NCI-H2171 (cell line): ENCODE results near the gene ARHGEF2.

Source experiments
- DNase-seq: peaks from one replicate; lab custom pipeline; 2025; lab: John Stamatoyannopoulos, UW

ARHGEF2 gene

DNA sequence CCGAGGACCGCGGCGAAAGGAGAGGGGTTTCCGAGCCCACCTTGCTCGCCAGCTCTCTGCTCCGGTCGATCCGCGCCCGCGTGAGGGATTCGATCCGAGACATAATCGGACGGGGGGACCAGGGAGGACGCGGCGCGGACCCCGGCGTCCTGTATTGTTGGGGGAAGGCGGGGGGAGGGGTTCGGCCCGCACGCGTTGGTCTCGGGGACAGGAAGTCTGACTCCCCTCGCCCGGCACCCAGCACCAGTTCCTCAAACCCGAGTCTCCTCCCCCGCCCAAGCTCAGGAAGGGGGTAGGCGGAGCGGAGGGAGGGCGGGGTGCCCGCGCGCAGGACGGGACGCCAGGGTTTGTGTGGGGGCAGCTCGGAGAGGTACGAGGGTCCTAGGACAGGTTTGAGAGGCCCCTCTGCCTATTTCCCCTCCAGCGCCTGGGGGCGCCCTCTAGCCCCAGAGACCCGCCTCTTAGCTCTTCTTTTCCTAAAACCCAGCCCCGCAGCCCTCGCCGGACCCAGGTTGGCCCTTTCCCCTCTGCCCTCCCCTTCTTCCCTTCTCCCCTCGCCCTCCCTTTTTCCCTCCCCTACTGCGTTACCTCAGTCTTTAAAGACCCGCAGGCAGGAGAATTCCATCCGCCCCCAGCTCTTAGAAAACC is at the start of gene ARHGEF2:
TSS of gene ARHGEF2 (minus strand) at position 223 of the 648 bp plus-strand sequence. CDS start at position 103, 120 bp downstream.
- DNase-seq = peak; percentile 77

DNA sequence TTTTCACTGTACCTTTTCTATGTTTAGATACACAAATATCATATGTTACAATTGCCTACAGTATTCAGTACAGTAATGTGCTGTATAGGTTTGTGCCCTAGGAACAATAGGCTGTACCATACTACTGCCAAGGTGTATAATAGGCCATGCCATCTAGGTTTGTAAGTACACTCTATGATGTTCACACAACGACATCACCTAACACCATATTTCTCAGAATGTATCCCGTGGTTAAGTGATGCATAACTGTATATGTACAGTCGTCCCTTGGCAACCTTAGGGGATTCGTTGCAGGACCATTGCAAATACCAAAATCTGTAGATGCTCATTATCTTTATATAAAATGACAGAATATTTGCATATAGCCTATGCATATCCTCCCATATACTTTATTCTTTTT is 48.2 kb upstream of the ARHGEF2 start:
- no peak for DNase-seq

DNA sequence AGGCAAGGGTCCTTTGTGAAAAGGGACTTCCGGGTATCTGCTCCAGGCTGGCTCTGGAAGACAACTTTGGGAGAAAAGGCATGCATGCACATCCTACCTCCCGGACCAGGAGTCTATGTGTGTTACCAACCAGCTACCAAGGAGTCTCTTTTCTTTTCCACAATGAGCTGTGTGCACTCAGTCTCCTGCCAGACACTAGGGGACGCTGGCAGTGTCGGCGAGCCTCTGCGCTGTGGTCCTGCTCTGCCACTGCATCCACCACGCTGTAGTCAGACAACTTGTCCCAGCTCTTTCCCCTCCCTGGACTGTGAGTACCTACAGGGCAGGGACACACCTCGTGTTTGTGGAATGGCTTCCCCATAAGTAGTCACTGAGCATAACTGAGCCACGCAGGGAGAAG is 47.5 kb upstream of the ARHGEF2 start:
- no peak for DNase-seq

DNA sequence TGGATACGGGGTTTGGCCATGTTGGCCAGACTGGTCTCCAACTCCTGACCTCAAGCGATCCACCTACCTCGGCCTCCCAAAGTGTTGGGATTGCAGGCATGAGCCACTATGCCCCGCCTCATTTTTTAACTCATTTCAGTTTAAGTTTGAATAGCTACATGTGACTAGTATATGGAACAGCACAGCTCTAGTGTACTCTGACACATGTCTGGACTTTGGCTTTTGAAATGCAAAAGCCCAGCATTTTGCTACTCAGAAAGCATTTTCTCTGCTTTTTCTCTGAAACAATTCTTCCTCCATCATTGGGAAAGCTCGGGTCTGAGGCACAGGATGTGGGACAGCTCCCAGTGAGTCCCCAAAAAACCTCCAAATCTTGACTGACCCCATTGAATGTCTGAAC is 46.5 kb upstream of the ARHGEF2 start:
- no peak for DNase-seq

DNA sequence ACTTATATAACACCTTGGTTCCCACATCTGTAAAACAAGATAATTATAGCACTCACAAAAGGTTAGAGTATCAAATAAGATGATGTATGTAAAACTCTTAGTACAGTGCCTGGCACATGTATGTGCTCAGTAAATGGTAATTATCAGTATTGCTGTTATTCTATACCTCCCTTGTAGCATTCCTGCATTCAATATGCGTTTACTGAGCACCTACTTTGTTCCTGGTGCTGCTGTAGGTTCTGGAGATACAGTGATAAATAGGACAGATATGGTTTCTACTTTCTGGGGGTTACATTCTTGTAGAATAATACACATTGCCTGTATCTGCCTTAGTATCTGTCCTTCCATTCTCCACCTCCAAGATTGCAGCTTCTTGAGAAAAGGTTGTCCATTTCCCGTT is 43.6 kb upstream of the ARHGEF2 start:
- DNase-seq = no peak

DNA sequence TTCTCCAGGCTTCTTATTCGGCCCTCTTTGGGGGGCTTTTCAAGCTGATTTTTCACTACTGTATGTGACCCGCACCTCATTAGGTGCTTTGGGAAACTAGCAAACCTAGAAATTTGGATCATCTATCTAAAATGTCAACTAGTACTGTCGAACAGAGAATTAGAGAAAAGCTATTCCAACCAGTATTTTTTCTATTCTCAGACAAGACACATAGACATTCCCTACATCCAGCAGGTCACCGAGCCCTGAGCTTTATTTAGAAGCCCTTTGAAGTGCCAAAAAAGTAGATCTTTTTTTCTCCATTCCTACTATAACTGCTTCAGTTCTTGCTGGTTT is 42.7 kb upstream of the ARHGEF2 start:
- DNase-seq = no peak

DNA sequence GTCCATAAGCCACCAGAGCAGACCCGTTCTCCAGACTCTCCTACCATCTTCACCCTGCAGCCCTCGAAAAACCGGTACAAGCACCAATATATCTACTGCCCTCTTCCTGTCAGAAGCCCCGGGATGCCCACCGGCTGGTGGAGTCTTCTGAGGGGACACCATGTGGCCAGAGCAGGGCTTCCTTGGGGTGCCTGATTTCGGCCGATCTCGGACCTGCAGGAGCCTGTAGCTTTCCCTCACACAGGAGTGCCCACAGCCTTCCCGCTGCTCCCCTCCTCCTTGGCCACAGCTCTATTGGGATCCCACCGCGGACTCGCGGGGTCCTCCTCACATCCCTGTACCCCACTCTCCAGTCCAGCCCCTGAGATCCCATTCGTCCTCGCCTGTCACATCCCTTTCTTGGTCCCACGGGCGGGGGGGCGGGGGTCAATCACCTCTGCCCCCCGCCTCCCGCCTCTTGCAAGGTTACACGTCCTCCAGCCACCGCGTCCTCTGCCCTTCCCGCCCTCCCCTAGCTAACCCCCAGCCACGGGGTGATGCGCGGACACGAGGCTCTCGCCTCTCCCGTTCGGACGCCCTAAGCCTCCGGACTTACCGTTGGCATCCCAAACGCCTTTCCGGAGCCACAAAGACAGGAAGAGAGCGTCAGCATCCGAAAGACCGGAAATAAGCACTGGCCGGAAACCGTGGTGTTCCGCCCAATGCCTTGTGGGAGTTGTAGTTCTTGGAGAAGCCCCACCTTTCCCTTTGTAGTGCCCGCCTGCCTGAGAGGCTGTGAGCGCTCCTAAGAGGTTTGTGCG is 42.1 kb upstream of the ARHGEF2 start, which contains the start of gene SSR2:
TSS of gene SSR2 (minus strand) at position 659 of the 800 bp plus-strand sequence. CDS start 784 bp downstream, outside the sequence.
- peak; percentile 80 for DNase-seq

DNA sequence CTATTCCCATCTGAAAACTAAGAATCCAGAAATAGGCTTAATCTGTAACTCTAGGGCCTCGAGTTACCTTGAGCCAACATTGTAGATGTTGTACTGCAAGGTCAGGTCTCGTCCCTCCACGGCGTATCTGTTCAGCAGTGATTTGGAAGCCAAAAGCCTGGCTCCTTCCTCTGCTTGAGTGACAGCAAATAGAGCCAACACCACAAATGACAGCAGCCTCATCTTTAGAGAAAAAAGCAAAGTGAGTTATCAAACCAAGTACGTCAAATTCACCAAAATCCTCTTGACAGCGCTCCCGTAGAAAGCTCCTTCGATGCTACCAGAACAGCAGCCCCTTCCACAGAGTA is 41.6 kb upstream of the ARHGEF2 start:
- no peak for DNase-seq

DNA sequence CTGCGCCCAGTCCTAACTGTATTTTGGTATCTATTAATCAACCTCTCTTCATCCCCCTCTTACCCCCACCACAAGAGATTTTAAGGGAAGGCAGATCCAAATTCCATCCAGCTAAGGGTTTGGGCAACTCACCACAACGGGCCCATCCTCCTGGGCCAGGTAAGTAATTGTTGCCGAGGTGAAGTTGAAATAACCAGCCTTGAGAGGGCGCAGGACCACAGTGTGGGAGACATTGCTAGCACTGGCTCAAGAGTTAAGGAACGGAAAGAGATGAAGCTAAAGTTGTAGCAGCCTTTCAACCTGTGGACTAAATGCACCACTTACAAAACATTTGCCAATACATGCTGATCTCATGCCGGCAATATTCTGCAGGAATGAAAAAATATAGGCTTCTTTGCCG is 36.5 kb upstream of the ARHGEF2 start:
- no peak for DNase-seq

DNA sequence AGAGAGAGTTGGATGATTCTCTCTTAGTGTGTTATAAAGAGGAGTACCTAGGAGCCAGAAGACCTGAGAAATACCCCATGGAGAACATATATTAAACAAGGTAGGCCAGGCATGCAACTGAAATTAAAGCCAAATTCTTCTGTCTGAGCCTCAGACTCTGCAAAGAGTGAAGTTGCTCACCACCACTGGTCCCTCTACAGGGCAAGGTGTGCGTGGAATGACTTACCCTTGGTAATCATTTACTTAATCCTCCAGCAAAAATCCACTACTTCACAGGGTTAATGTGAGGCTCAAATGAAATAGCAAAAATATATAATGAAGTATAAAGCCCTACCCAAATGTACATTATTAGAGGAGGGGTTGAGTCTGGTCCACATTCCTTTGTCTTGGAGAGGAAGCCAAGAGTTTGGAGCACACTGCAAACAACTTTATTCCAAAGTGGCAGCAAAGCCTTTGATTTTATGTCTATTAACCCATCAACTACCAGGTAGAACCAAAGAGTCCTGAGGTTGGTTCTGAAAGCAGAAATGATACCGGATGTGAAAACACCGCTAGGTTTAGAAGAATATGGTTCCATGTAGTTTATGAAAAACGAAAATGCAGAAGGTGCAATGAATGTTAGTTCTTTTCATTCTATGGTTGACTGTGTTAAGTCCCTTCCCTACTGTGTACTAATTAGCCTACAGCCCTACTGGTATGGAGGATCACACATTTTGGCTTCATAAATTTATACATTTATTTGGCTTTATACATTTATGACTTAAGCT is 33.9 kb upstream of the ARHGEF2 start:
- DNase-seq = no peak

DNA sequence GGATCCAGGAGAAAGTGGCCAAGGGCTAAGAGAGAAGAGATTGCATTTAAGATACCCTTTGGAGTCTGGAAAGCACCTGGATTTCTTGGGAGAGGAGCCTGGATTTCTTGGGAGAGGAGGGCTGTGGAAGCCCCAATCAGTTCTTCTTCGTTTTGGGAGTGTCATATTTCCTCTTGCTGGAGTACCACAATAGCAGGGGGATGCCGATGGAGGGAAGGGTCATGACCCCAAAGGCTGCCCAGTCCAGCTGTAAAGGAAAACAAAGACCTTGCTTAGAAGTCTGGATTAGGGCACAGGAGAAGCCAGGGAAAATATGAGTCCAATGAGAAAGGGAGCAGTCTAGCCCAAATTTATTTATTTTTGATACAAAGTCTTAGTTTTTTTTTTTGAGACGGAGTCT is 31.1 kb upstream of the ARHGEF2 start:
- DNase-seq = no peak

DNA sequence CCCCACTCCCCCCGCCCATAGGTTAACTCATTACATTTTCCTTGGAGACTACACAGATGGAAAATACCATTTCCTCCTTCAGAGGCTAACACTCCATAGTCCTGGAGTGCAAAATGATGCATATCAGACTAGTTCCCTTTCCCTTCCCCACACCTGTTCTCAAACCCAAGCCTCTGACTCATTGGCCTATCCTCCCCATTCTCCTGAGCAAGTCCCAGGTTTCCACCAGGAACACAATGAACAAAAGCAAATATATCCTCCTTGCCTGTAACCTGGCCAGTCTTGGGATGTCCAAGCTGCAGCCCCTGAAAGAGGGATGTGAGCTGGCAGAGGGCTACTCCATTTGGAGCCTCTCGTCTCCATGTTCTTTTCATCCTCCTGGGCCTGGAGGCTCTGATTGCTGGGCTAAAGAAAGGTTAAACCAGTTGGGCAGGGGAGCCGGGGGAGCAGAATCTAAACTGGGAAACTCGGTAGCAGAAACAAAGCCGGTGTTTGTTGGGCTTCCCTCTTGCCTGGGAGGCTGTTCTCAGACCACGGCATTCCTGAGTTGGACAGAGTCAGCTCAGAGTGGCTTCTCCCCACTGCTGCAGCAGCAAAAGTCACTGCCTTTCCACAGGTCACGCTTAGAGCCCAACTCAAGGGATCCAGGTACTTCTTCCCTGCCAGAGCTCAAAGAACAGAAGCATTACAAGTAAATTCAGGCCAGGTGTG is 28.5 kb upstream of the ARHGEF2 start:
- DNase-seq = no peak

DNA sequence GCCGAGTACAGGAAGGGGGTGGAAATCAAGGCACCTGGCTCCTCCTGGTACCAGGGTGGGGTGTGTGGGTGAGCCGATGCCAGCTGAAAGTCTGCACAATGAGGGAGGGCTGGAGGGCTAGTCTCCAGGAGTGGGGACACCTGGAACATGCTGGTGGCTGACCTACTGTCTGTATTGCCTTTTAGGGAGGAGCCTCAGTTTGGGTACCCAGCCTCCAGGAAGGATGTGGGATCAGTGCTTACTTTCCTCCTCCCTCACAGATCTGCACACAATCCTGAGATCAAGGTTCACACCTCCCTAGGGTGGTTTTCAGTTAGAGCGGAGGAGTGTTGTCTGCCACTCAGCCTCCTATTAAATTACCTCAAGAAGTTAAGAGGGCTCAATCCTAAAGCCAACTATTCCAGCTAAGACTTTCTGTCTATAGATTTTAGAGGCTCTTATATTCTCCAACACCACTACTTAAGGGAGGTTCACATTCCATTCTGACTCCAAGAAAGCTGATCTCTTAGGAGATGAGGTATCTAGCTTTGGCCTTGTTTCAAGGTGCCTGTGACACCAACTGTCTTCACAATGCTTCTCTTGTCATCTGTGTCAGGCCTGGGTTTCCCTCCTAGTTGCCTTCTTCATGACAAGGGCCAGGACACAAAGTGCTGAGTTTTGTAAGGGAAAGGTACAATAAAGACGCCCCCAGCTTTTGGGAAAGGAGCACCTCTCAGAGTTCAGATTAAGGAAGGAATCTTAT is 26.7 kb upstream of the ARHGEF2 start:
- DNase-seq = no peak

DNA sequence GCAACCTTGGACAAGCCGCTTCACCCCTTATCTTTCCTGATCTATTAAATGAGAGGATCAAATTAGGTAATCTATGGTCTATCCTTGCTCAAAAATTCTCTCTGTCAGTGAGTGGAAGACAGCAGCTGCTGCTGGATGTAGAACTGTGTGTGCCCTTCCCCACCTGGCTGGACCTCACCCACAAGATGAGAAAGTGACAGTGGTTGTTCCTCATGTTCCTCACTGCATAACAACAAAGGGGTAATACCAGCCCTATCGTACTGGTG is 25.5 kb upstream of the ARHGEF2 start:
- DNase-seq = no peak

DNA sequence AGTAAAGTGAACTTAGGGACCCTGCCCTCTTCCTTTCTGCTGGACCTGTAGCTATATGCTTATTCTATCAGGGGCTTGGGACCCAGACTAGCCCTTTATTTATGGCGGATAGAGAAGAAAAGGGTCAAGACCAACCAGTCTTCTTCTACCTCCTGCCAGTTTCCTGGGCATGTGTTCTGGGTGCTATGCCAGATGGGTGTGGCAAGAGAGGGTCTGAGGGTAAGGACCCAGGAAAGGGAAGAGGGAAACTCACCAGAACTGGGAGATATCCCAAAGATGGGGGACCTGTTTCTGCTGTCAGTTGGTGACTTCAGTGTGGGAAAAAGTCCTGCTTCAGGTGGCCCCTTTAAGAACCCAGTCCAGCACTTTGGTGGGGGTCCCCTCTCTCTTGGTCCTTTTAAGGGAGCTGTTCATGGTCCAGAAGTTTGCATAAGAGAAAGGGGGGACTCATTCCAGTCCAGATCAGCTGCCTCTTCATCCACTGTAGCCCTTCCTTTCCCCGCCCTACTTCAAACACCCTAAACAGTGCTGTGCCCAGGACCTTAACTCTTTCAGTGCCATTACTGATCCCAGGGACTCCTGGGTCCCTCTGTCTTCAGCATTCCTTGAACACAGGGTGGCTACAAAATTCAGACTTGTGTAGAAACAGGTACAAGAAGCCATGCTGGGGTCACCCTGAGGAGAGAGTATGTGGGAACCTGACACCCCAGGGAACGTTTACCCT is 24.0 kb upstream of the ARHGEF2 start:
- DNase-seq = no peak

DNA sequence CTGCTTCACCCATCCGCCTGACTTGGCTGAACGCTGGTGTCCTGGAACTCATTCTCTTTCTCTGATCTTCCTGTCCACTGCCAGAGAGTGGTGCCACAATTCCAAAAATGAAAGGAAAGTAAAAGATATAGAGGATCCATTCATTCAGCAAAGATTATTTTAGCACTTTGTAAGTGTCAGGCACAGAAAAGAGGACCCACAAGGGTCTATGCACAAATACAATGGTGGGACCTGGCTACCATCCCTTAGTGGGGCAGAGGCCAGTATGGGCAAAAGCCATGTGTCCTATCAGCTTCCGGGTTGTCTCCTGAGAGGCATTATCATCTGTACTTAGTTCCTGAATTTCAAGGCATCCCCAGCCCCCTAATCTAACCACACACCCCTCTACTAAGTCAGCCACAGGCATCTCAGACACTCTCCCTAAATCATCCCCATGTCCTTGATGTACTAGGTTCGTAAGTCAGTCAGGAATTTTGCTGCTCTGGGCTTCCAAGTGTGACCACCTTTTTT is 23.4 kb upstream of the ARHGEF2 start:
- DNase-seq = no peak

DNA sequence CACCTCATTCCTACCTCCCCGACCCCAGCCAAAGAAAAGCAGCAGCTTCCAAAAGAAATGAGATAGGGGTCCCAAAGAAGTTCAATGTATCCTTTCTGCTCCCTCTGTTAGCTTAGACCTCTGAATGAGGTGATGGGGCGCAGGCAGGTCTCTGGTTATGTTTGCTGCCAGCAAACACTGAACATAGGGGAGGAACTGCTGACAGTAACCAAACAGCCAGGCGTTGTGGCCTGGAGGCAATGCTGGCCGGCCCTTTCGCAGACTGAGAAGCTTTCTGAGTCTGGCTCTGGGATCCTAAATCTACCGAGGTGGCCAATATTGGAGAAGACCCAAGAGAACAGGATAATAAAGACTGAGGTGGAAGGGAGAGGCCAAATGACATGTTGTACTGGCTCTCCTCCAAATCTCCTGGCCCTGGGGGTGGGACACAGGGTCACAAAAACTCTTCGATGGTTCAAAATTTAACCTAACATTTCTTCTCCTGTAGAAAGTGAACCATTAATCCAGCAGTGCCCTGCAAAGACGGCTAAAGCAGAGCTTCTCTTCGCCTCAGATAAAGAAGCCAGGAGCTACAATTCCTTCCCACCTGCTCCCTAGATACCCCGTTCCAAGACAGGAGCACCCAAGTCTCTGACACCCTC is 22.8 kb upstream of the ARHGEF2 start:
- DNase-seq = no peak

DNA sequence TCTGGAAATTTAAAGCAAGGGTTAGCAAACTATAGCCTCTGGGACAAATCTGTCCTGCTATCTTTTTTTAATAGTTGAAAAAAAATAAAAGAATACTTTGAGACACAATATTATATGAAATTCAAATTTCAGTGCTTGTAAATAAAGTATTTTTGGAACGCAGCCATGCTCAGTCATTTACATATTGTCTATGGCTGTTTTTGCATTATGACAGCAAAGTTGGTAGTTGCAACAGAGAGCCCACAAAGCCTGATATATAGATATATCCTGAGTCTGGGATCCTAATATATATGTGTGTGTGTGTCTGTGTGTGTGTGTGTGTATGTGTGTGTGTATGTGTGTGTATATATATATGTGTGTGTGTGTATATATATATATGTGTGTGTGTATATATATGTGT is 21.6 kb upstream of the ARHGEF2 start:
- no peak for DNase-seq

DNA sequence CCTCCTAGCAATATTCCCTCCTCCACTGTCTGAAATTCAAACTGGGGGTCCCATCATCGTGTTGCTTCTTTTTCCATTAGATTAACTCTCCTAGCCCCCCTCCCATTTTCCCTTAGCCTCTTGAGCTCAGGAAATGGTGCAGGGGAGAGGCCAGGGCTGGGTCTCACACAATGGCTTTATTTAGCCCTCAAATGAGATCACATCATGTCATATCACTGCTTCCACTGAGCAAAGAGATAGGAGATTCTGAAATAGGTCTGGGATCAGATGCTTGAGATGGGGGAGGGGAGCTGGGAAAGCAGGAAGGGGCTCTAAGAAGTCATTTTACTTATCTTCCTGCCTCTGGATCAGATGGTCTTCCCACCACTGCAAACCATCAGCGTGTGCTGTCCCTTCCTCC is 17.8 kb upstream of the ARHGEF2 start:
- no peak for DNase-seq

DNA sequence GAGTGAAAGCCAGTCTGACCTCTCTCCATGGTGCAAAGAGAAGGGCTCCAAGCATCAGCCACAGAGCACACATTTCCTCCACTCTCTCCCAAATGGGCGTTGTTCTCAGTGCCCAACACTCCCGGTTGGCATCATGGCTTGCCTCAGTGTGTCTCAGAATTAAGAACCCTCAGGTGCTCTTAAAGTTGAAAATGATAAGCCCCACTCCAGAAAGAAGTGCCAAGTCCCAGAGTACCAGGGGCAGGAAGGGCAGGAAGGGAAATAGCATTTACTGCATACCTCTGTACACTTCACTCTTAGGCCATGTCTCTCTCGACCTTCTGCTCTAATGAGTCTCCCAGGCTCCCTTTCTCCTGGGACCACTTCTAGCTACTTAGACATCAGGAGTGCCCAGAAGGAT is 15.2 kb upstream of the ARHGEF2 start:
- DNase-seq = no peak
